Activated T-helper 17 cell treated with anti-CD3 and anti-CD28 coated beads, Interleukin-2, amount 50 U/mL, for 72 hours (primary cell): ENCODE data around the gene TBL1Y. TPM values are rescaled to one million over a fixed set of nuclear protein-coding genes. Genes with fewer than 3 reads are reported as not detected.
A peak's percentile ranks its signal among the peaks of the same experiment; 100 is the strongest.
"Not testable (repeated sequence)": the region's sequence is repeated elsewhere in the genome, so short reads cannot be mapped to it uniquely, and the experiment has no call there.

ENCODE experiments used
- ATAC-seq: fragments of 150-1000 bp; cut with Tn5 transposase; replicated peaks from 2 replicates; pipeline ENCODE4 v1.10.0; 2021; ENCODE audit warnings: mild to moderate bottlenecking, moderate library complexity
- H3K27ac Mint-ChIP-seq: one replicate; pipeline ENCODE4 v1.8.0; 2022; ENCODE audit warnings: mixed read lengths
- H3K27me3 Mint-ChIP-seq: one replicate; pipeline ENCODE4 v1.8.0; 2022; ENCODE audit warnings: mixed read lengths
- H3K36me3 Mint-ChIP-seq: one replicate; pipeline ENCODE4 v1.8.0; 2022; ENCODE audit warnings: low read depth, mild to moderate bottlenecking, mixed read lengths
- H3K4me1 Mint-ChIP-seq: one replicate; pipeline ENCODE4 v1.8.0; 2022; ENCODE audit warnings: mixed read lengths
- H3K4me3 Mint-ChIP-seq: one replicate; pipeline ENCODE4 v1.8.0; 2022; ENCODE audit warnings: mild to moderate bottlenecking, mixed read lengths
- H3K9me3 Mint-ChIP-seq: one replicate; pipeline ENCODE4 v1.8.0; 2022; ENCODE audit warnings: mixed read lengths
- total RNA-seq, 2 donors: library from RNA; stranded (reverse); gene quantifications; one replicate each; pipeline ENCODE4 v1.2.3, GENCODE V29; 2022

Gene TBL1Y
- total RNA-seq, 2 donors from 2014 or later: not detected

GRCh38 chrY:6997503-6998066 is 87.1 kb downstream of the TBL1Y start:
- no peaks in the 10 kb centered on the region for H3K9me3 Mint-ChIP-seq
- no peak overlapping the region for H3K27ac Mint-ChIP-seq
- no peak overlapping the region for H3K4me3 Mint-ChIP-seq
- H3K4me1 Mint-ChIP-seq: no peaks in the 10 kb centered on the region
- H3K36me3 Mint-ChIP-seq: no peaks in the 10 kb centered on the region
- no peaks in the 10 kb centered on the region for H3K27me3 Mint-ChIP-seq
- no peak for ATAC-seq

- no peaks in the 10 kb centered on the region for H3K9me3 Mint-ChIP-seq
- H3K27ac Mint-ChIP-seq: no peak overlapping the region
- H3K4me1 Mint-ChIP-seq: no peaks in the 10 kb centered on the region
- H3K27me3 Mint-ChIP-seq: no peaks in the 10 kb centered on the region
- ATAC-seq: no peak
- no peaks in the 10 kb centered on the region for H3K36me3 Mint-ChIP-seq
- H3K4me3 Mint-ChIP-seq: no peak overlapping the region
These were observed 89.4 kb downstream of the TBL1Y start for GRCh38 chrY:6999905-7000304.

GRCh38 chrY:7002581-7002980 is 92.1 kb downstream of the TBL1Y start:
- no peak overlapping the region for H3K27ac Mint-ChIP-seq
- H3K4me1 Mint-ChIP-seq: no peaks in the 10 kb centered on the region
- no peaks in the 10 kb centered on the region for H3K27me3 Mint-ChIP-seq
- H3K36me3 Mint-ChIP-seq: no peaks in the 10 kb centered on the region
- ATAC-seq: no peak
- no peak overlapping the region for H3K4me3 Mint-ChIP-seq
- no peaks in the 10 kb centered on the region for H3K9me3 Mint-ChIP-seq

GRCh38 chrY:7007911-7008310 is 97.4 kb downstream of the TBL1Y start:
- H3K27me3 Mint-ChIP-seq: no peaks in the 10 kb centered on the region
- H3K4me1 Mint-ChIP-seq: no peaks in the 10 kb centered on the region
- H3K27ac Mint-ChIP-seq: no peak overlapping the region
- peak; percentile 26 for ATAC-seq
- H3K4me3 Mint-ChIP-seq: no peak overlapping the region
- H3K9me3 Mint-ChIP-seq: no peaks in the 10 kb centered on the region
- H3K36me3 Mint-ChIP-seq: no peaks in the 10 kb centered on the region

GRCh38 chrY:7008578-7009355 is 98.3 kb downstream of the TBL1Y start:
- H3K9me3 Mint-ChIP-seq: no peaks in the 10 kb centered on the region
- no peak for ATAC-seq
- H3K4me3 Mint-ChIP-seq: no peak overlapping the region
- H3K27me3 Mint-ChIP-seq: no peaks in the 10 kb centered on the region
- no peak overlapping the region for H3K27ac Mint-ChIP-seq
- H3K4me1 Mint-ChIP-seq: no peaks in the 10 kb centered on the region
- H3K36me3 Mint-ChIP-seq: no peaks in the 10 kb centered on the region

- Mint-ChIP-seq H3K27me3 (no peaks in the 10 kb centered on the region), H3K4me3 (no peak overlapping the region), H3K9me3 (no peaks in the 10 kb centered on the region), H3K36me3 (no peaks in the 10 kb centered on the region), H3K27ac (no peak overlapping the region), H3K4me1 (no peaks in the 10 kb centered on the region)
- no peak for ATAC-seq
These were observed 102.6 kb downstream of the TBL1Y start for GRCh38 chrY:7013051-7013450.

GRCh38 chrY:7016521-7016920 is 106.0 kb downstream of the TBL1Y start:
- Mint-ChIP-seq H3K4me1 (no peaks in the 10 kb centered on the region), H3K36me3 (no peaks in the 10 kb centered on the region), H3K9me3 (no peaks in the 10 kb centered on the region), H3K4me3 (no peak overlapping the region), H3K27me3 (no peaks in the 10 kb centered on the region), H3K27ac (no peak overlapping the region)
- ATAC-seq: no peak

- H3K27me3 Mint-ChIP-seq: no peaks in the 10 kb centered on the region
These were observed 107.0 kb downstream of the TBL1Y start for GRCh38 chrY:7017244-7018080.

GRCh38 chrY:7039037-7039436 is 128.5 kb downstream of the TBL1Y start:
- peak; percentile 19 for ATAC-seq
- no peak overlapping the region for H3K27ac Mint-ChIP-seq
- H3K36me3 Mint-ChIP-seq: no peaks in the 10 kb centered on the region
- H3K4me1 Mint-ChIP-seq: no peaks in the 10 kb centered on the region
- no peaks in the 10 kb centered on the region for H3K9me3 Mint-ChIP-seq
- H3K4me3 Mint-ChIP-seq: no peak overlapping the region
- H3K27me3 Mint-ChIP-seq: no peaks in the 10 kb centered on the region

More at GRCh38 chrY:7017244-7018080, 107.0 kb downstream of the TBL1Y start:
- ATAC-seq: peak; percentile 52
- H3K27ac Mint-ChIP-seq: no peak overlapping the region
- H3K36me3 Mint-ChIP-seq: no peaks in the 10 kb centered on the region
- H3K4me3 Mint-ChIP-seq: no peak overlapping the region
- H3K9me3 Mint-ChIP-seq: no peaks in the 10 kb centered on the region
- H3K4me1 Mint-ChIP-seq: no peaks in the 10 kb centered on the region

- Mint-ChIP-seq H3K27me3 (peaks cover 3% of the 10 kb centered on the region), H3K27ac (no peak overlapping the region)
These were observed 130.2 kb downstream of the TBL1Y start for GRCh38 chrY:7040662-7041061.

GRCh38 chrY:7041983-7042382 is 131.5 kb downstream of the TBL1Y start:
- no peak overlapping the region for H3K4me3 Mint-ChIP-seq
- H3K9me3 Mint-ChIP-seq: no peaks in the 10 kb centered on the region
- H3K4me1 Mint-ChIP-seq: no peaks in the 10 kb centered on the region
- no peak overlapping the region for H3K27ac Mint-ChIP-seq
- H3K27me3 Mint-ChIP-seq: peaks cover 3% of the 10 kb centered on the region
- no peaks in the 10 kb centered on the region for H3K36me3 Mint-ChIP-seq
- ATAC-seq: no peak

More at GRCh38 chrY:7040662-7041061, 130.2 kb downstream of the TBL1Y start:
- Mint-ChIP-seq H3K36me3 (no peaks in the 10 kb centered on the region), H3K4me3 (no peak overlapping the region), H3K9me3 (no peaks in the 10 kb centered on the region), H3K4me1 (no peaks in the 10 kb centered on the region)
- no peak for ATAC-seq

GRCh38 chrY:7052461-7052860 is 142.0 kb downstream of the TBL1Y start:
- not testable (repeated sequence) for ATAC-seq, H3K4me3 Mint-ChIP-seq, H3K9me3 Mint-ChIP-seq, H3K4me1 Mint-ChIP-seq, H3K36me3 Mint-ChIP-seq, H3K27me3 Mint-ChIP-seq, H3K27ac Mint-ChIP-seq

GRCh38 chrY:7056886-7057285 is 146.4 kb downstream of the TBL1Y start:
- no peak overlapping the region for H3K27ac Mint-ChIP-seq
- H3K9me3 Mint-ChIP-seq: no peaks in the 10 kb centered on the region
- no peaks in the 10 kb centered on the region for H3K4me1 Mint-ChIP-seq
- no peaks in the 10 kb centered on the region for H3K27me3 Mint-ChIP-seq
- peak; percentile 28 for ATAC-seq
- no peak overlapping the region for H3K4me3 Mint-ChIP-seq
- no peaks in the 10 kb centered on the region for H3K36me3 Mint-ChIP-seq

- Mint-ChIP-seq H3K4me1 (no peaks in the 10 kb centered on the region), H3K36me3 (no peaks in the 10 kb centered on the region), H3K4me3 (no peak overlapping the region), H3K9me3 (no peaks in the 10 kb centered on the region), H3K27me3 (no peaks in the 10 kb centered on the region), H3K27ac (no peak overlapping the region)
- ATAC-seq: no peak
These were observed 168.2 kb downstream of the TBL1Y start for GRCh38 chrY:7078725-7079124.

GRCh38 chrY:7080548-7080947 is 170.1 kb downstream of the TBL1Y start:
- not testable (repeated sequence) for ATAC-seq, H3K27ac Mint-ChIP-seq, H3K4me3 Mint-ChIP-seq, H3K4me1 Mint-ChIP-seq, H3K9me3 Mint-ChIP-seq, H3K27me3 Mint-ChIP-seq, H3K36me3 Mint-ChIP-seq
